ENCODE results near the gene FOXC2. TPM values are rescaled to one million over a fixed set of nuclear protein-coding genes. Genes with fewer than 3 reads are reported as not detected.

The FOXC2 gene
- total RNA-seq, 1 experiment from 2014 or later: 8.3 TPM

- DNase-seq (ENCODE audit: low read depth): no peak
Observed at GRCh38 chr16:86573646-86574508, 7.2 kb downstream of the FOXC2 start.

- DNase-seq (ENCODE audit: low read depth): no peak
Observed at GRCh38 chr16:86574646-86575045, 8.0 kb downstream of the FOXC2 start.

- DNase-seq (ENCODE audit: low read depth): no peak
Observed at GRCh38 chr16:86575095-86575685, 8.6 kb downstream of the FOXC2 start.

- peak; percentile 93 for DNase-seq (ENCODE audit: low read depth)
Observed at GRCh38 chr16:86575754-86576557, 9.3 kb downstream of the FOXC2 start.

GRCh38 chr16:86576591-86577313 is 10.1 kb downstream of the FOXC2 start:
- DNase-seq (ENCODE audit: low read depth): no peak

- no peak for DNase-seq (ENCODE audit: low read depth)
Observed at GRCh38 chr16:86577314-86577971, 10.8 kb downstream of the FOXC2 start.

- no peak for DNase-seq (ENCODE audit: low read depth)
Observed at GRCh38 chr16:86578061-86578599, 11.5 kb downstream of the FOXC2 start, which contains the start of gene FOXL1. TSS of gene FOXL1 (plus strand) at chr16:86578549. CDS start at chr16:86578724, 175 bp downstream.

- DNase-seq (ENCODE audit: low read depth): no peak
Observed at GRCh38 chr16:86578611-86579267, 12.1 kb downstream of the FOXC2 start.

GRCh38 chr16:86579268-86580062 is 12.8 kb downstream of the FOXC2 start:
- no peak for DNase-seq (ENCODE audit: low read depth)

- no peak for DNase-seq (ENCODE audit: low read depth)
Observed at GRCh38 chr16:86580063-86580790, 13.6 kb downstream of the FOXC2 start.

- no peak for DNase-seq (ENCODE audit: low read depth)
Observed at GRCh38 chr16:86580791-86581170, 14.2 kb downstream of the FOXC2 start.

GRCh38 chr16:86581458-86581857 is 14.8 kb downstream of the FOXC2 start:
- DNase-seq (ENCODE audit: low read depth): no peak

GRCh38 chr16:86584071-86584685 is 17.5 kb downstream of the FOXC2 start:
- DNase-seq (ENCODE audit: low read depth): no peak

- DNase-seq (ENCODE audit: low read depth): peak; percentile 52
Observed at GRCh38 chr16:86584726-86585721, 18.4 kb downstream of the FOXC2 start.

GRCh38 chr16:86585821-86586611 is 19.4 kb downstream of the FOXC2 start:
- DNase-seq (ENCODE audit: low read depth): peak; percentile 84

GRCh38 chr16:86587487-86587886 is 20.9 kb downstream of the FOXC2 start:
- no peak for DNase-seq (ENCODE audit: low read depth)

Data from LHCN-M2 (cell line).